ENCODE data around the gene KRTAP12-2.

GRCh38 chr21:44684077-44684476, 17.4 kb upstream of the KRTAP12-2 start:
- TF ChIP-seq CTCF (IDR thresholded peaks at IDR 0.05 in 4 of 5, conservative IDR thresholded peaks at IDR 0.05 in 1 of 5) (no peak), POLR2A (IDR thresholded peaks at IDR 0.05) (no peak)
